ENCODE measurements around the gene ZNRF2.
"Not testable (repeated sequence)": the region's sequence is repeated elsewhere in the genome, so short reads cannot be mapped to it uniquely, and the experiment has no call there.

DNA sequence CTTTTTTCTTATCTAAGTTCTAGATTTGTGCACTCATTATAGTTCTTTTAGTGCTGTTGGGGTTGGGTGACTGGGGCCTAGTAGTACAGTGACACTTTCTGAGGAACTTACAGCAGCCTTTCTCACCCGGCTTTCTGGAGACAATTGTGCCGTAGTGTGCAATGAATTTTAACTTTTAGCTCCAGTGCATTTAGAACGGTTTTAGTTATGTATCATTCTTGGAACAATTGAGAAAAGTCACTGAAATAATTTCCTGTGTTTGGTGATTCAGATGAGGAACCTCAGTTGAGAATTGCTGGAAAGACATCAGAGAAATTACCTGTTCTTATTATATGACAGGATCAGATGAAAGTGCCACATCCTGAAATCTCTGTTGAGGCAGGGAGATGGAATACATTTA lies 3.2 kb downstream of the ZNRF2 start:
- TF ChIP-seq, protein P1, sequence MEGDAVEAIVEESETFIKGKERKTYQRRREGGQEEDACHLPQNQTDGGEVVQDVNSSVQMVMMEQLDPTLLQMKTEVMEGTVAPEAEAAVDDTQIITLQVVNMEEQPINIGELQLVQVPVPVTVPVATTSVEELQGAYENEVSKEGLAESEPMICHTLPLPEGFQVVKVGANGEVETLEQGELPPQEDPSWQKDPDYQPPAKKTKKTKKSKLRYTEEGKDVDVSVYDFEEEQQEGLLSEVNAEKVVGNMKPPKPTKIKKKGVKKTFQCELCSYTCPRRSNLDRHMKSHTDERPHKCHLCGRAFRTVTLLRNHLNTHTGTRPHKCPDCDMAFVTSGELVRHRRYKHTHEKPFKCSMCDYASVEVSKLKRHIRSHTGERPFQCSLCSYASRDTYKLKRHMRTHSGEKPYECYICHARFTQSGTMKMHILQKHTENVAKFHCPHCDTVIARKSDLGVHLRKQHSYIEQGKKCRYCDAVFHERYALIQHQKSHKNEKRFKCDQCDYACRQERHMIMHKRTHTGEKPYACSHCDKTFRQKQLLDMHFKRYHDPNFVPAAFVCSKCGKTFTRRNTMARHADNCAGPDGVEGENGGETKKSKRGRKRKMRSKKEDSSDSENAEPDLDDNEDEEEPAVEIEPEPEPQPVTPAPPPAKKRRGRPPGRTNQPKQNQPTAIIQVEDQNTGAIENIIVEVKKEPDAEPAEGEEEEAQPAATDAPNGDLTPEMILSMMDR (conservative IDR thresholded peaks at IDR 0.05 in 1 of 2, IDR thresholded peaks at IDR 0.05 in 1 of 2; ENCODE audit: low read depth in 1 of 2, low read length in 2 of 2), result not testable (repeated sequence)
- not testable (repeated sequence) for TF ChIP-seq EZH2 (IDR thresholded peaks at IDR 0.05; ENCODE audit: low read length, missing control alignments)

All from fibroblast of lung (primary cell).